Activated CD4-positive, alpha-beta T cell treated with anti-CD3 and anti-CD28 coated beads for 4 hours (primary cell): ENCODE measurements around the gene SH3RF2.
"Not testable (repeated sequence)": the region's sequence is repeated elsewhere in the genome, so short reads cannot be mapped to it uniquely, and the experiment has no call there.

ENCODE experiments used
- DNase-seq, 2 donors: peaks; one replicate each; pipeline ENCODE4 v3.0.0-alpha.2; 2020

The SH3RF2 gene

GRCh38 chr5:145981589-145982571, 45.5 kb downstream of the SH3RF2 start:
- DNase-seq, result no peak

- DNase-seq, result no peak
Observed at GRCh38 chr5:145982572-145983318, 46.4 kb downstream of the SH3RF2 start.

GRCh38 chr5:145983446-145983845, 47.1 kb downstream of the SH3RF2 start:
- DNase-seq, result no peak

GRCh38 chr5:145984072-145984471, 47.7 kb downstream of the SH3RF2 start:
- no peak for DNase-seq

- no peak for DNase-seq
Observed at GRCh38 chr5:145987856-145988255, 51.5 kb downstream of the SH3RF2 start.

GRCh38 chr5:145988993-145989392, 52.6 kb downstream of the SH3RF2 start:
- DNase-seq, result no peak

GRCh38 chr5:145989428-145989827, 53.0 kb downstream of the SH3RF2 start:
- DNase-seq, result no peak

- no peak for DNase-seq
Observed at GRCh38 chr5:145990170-145990569, 53.8 kb downstream of the SH3RF2 start.

GRCh38 chr5:145991044-145991575, 54.7 kb downstream of the SH3RF2 start:
- no peak for DNase-seq

GRCh38 chr5:145993538-145993937, 57.2 kb downstream of the SH3RF2 start:
- DNase-seq, result not testable (repeated sequence)

- no peak for DNase-seq
Observed at GRCh38 chr5:145996135-145996534, 59.8 kb downstream of the SH3RF2 start.

GRCh38 chr5:145999208-145999607, 62.8 kb downstream of the SH3RF2 start:
- no peak for DNase-seq

GRCh38 chr5:146000072-146000471, 63.7 kb downstream of the SH3RF2 start:
- no peak for DNase-seq

- DNase-seq, result no peak
Observed at GRCh38 chr5:146001544-146002190, 65.3 kb downstream of the SH3RF2 start.

GRCh38 chr5:146002491-146002890, 66.1 kb downstream of the SH3RF2 start:
- no peak for DNase-seq

- no peak for DNase-seq
Observed at GRCh38 chr5:146003852-146004251, 67.5 kb downstream of the SH3RF2 start.

- no peak for DNase-seq
Observed at GRCh38 chr5:146005264-146005663, 68.9 kb downstream of the SH3RF2 start.

GRCh38 chr5:146005723-146006122, 69.3 kb downstream of the SH3RF2 start:
- DNase-seq, result no peak

GRCh38 chr5:146006470-146007190, 70.3 kb downstream of the SH3RF2 start:
- no peak for DNase-seq

- no peak for DNase-seq
Observed at GRCh38 chr5:146007270-146007669, 70.9 kb downstream of the SH3RF2 start.

GRCh38 chr5:146007989-146008388, 71.6 kb downstream of the SH3RF2 start:
- no peak for DNase-seq

- no peak for DNase-seq
Observed at GRCh38 chr5:146009020-146009419, 72.6 kb downstream of the SH3RF2 start.
